HG02981 (cell line): ENCODE data around the gene CD300LB.
A peak's percentile ranks its signal among the peaks of the same experiment; 100 is the strongest.
"Not testable (repeated sequence)": the region's sequence is repeated elsewhere in the genome, so short reads cannot be mapped to it uniquely, and the experiment has no call there.

ENCODE experiments used
- ATAC-seq: cut with Tn5 transposase; IDR thresholded peaks from one replicate; pipeline ENCODE4 v1.9.1; 2021; ENCODE audit warnings: mild to moderate bottlenecking, moderate library complexity; ENCODE audit not compliant: unreplicated experiment

Gene CD300LB

DNA sequence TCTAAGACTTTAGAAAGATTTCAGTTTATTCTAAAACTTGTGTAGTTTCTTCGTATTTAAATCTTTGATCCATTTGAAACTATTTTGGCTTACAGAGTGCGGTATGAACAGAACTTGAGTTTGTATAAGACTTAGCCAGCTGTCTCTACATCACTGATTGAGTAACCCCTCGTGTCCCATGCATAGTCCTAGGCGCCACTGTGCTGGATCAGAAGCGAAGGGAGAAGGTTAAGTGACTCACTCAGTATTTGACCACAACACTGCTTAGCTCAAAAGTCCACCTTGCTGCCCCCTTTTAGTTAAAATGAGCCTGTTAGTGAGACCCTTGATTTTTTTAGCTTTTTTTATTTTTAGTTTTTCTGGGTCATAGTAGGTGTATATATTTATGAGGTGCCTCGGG is 28.4 kb downstream of the CD300LB start:
- ATAC-seq: no peak

DNA sequence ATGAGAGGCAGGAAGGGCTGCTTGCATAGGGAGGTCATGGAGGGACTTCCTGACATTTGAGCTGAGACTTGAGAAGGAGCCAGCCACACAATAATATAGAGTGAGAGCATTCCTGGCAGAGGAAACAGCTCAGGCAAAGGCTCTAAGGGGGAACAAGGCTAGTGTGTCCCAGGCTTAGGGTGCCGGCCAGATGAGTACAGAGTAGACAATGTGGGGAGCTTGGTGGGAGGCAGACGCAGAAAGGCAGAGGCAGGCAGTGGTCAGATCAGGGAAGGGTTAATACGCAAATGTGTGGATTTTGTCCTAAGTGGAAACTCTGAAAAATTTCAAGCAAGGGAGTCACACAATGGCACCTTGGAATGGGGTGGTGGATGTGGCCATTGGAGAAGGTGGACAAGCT is 31.3 kb downstream of the CD300LB start:
- no peak for ATAC-seq

DNA sequence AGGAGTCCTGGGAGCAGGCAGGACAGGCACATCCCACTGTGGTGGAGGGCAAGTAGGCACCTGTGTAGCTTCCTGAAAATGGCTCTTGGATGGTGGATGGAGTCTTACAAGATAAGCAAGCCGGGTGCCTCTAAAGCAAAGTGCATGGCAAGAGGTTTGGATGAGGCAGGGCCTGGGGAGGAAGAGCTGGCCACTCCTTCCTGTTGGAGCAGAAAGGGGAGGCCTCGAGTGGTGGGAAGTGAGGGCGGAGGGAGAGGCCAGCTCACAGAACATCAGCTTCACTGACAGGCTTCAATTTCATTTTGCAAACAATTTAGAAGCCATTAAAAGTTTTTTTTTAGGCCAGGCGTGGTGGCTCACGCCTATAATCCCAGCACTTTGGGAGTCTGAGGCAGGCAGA is 33.8 kb downstream of the CD300LB start:
- ATAC-seq: no peak

DNA sequence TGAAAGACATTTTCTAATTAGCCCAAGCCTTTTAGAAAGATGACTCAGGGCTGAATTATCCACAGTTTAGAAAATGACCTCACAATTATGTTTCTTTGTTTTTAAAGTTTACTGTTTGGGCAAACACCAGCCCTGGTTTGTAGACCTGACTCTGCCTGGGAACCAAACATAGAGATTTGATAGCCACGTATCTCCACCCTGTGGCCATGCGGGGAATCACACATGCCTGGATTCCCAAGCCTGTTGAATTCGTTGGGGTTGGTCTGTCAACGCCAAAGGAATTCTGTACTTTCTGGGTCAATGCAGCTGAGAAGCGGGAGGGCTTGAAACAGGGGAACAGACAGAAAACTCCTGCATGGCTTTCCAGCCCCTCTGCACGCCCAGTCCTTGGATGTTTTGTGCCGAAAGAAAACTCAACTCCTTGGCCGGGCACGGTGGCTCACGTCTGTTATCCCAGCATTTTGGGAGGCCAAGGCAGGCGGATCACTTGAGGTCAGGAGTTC is 37.9 kb downstream of the CD300LB start:
- ATAC-seq: peak; percentile 47

- no peak for ATAC-seq
These were observed 39.6 kb downstream of the CD300LB start for GRCh38 chr17:74491626-74492025.

GRCh38 chr17:74490716-74491115 is 40.6 kb downstream of the CD300LB start:
- ATAC-seq: no peak

DNA sequence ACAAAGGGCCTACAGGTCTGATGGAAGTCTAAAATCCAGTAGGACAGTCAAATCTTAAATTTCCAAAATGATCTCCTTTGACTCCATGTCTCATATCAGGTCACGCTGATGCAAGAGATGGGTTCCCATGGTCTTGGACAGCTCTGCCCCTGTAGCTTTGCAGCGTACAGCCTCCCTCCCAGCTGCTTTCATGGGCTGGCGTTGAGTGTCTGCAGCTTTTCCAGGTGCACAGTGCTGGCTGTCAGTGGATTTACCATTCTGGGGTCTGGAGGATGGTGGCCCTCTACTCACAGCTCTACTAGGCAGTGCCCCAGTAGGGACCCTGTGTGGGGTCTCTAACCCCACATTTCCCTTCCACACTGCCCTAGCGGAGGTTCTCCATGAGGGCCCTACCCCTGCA is 43.0 kb downstream of the CD300LB start:
- not testable (repeated sequence) for ATAC-seq

DNA sequence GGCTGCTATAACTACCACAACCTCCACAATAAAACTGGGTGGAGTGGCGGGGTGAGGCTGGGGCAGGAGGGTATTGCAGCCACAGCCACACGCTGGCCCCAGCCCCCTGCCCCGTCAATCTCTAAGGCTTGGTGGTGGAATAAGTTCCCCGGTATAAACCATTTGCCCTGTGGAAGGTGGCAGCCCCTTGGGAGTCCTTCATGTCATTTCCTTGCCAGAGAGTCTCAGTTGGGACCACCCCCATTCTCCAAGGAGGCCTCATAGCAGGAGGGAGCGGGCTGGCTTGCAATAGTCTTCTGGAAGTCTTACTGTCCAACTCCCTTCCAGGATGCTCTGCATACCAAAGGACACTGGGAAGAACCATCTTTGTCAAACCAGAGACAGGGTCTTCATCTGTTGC is 45.4 kb downstream of the CD300LB start:
- ATAC-seq: no peak

GRCh38 chr17:74485022-74485743 is 46.1 kb downstream of the CD300LB start:
- ATAC-seq: no peak

DNA sequence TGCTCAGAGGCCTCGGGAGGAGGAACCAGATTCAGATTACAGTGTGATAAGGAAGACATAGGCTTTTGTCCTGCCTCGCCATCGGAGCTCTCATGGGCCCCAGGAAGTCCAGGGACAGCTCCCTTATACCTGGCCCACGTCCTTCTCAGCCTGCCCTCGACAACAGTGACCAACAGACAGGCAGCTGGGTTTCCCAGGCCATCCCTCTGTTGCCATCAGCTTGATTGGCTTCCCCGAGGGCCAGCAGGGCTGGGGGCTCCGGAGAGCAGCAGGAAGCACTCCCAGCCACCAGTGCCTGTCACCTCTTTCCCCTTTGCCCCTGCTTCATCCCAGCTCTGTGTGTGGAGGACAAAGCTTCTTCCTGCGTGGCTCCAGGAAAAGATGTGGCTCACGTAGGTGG is 47.2 kb downstream of the CD300LB start:
- no peak for ATAC-seq

DNA sequence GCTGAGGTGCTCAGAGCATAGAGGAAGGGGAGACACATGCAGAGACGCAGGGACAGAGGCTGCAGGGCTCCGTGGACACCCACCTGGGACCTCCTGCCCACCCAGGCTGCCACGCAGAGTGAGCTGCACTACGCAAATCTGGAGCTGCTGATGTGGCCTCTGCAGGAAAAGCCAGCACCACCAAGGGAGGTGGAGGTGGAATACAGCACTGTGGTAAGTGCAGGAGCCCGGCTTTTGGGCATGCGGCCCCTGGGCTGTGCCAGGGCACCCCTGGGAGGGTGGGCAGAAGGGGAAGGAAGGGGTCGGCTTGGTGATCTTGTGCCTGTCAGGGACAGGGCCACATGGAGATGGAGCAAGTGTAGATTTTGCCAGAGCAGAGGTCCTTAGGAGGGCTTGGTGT is 49.7 kb downstream of the CD300LB start:
- no peak for ATAC-seq

DNA sequence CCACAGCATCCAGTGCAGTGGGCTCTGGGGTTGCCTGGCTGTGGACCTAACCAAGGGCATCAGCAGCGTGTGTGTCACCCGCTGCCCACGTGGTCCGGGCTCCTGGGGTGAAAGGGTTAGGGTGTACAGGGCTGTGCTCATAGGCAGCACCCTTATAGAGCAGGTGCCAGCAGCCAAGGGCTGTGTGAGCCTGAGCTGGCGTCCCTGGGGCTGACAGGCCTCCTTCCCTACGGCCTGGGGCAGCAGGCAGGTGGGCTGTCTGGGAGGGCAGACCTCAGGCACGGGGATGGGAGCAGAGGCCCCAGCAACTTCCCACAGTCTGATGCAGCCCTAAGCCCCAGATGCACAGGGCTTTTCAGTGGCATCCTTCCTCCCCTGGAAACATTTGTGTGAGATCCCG is 51.0 kb downstream of the CD300LB start:
- no peak for ATAC-seq

DNA sequence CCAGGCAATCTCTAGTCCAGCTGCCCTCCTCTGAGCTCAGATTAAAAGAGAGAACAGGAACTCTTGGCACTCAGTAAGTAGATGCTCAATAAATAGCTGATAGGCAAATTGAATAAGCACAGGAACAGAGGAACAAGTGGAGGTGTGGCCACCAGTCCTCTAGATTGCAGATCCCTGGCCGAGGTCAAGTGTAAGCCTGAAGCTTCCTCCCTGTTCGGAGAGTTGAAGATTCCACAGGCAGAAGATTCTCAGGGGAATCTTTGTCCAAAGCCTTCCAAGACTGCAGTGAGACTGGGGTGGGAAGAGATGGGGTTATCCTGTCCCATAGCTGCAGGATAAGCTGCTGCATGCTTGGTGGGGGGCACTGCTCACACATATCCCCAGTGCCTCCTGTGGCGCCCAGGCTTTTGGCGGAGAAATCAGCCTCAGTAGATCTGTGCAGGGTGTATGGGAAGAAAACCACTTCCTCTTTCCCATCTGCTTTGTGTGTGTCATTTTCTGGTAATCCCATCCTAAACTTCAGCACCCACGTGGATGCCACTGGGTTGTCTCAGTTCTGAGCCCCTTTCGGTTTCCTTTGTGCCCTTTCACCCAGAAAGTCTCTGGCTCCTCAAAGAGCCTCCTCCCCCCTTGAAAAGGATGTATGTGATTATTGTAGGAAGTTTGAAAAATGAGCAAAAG is 52.7 kb downstream of the CD300LB start:
- ATAC-seq: no peak

- ATAC-seq: no peak
These were observed 53.9 kb downstream of the CD300LB start for GRCh38 chr17:74477411-74477810.

- no peak for ATAC-seq
These were observed 56.1 kb downstream of the CD300LB start for GRCh38 chr17:74475189-74475588.

DNA sequence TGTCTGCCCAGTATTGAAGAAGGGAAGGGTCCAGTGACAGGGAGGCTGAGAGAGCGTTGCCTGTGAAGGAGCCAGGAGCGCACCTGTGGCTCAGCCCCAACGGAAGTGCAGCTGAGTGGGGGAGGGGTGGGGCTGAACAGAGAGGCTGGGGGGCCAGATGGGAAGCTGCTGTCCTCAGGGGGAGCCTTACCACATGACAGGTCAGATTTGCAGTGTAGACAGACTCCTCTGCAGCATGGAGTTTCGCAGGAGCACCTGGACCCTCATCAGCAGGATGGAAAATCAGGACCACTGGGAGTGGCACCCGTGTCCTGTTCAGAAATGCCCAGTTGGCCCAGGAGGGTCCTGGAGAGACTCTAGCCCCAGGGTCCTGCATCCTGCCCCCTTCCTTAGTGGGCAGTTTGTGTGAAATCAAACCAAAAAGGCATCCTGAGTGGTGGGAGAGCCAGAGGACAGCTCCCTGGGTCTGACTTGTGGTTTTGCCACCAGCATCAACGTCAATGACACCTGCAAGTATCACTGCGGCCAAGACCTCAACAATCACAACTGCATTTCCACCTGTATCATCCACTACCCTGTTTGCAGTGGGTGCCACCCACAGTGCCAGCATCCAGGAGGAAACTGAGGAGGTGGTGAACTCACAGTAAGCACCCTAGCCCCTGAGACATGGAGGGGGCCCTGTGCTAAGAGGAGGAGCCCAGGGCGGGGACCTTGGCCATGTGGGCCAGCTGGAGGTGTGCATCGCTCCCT is 57.1 kb downstream of the CD300LB start:
- no peak for ATAC-seq

- ATAC-seq: no peak
These were observed 58.0 kb downstream of the CD300LB start for GRCh38 chr17:74473294-74473693.

DNA sequence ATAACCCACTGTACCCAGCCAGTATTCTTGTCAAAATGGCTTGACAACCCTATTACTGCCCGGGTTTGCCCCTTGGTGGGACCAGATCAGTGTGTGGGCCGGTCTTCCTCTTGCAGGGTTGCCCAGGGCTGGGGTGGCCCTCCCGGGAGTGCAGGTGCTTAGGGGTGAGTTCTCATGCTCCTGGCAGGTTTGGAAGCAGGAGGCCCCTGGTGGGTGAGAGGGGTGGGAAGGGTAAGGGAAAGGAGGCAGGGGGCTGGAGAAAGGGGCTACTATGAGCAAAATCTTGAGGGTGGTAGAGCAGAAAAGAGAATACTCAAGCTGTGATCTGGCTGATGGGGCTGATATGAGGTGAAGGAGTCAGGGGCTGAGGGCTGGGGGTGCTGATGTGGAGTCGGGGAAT is 58.4 kb downstream of the CD300LB start:
- no peak for ATAC-seq

GRCh38 chr17:74471341-74471740 is 59.9 kb downstream of the CD300LB start:
- no peak for ATAC-seq
